HUES6 (cell line): ENCODE results near the gene HMGCR.

Source experiments
- H3K27ac ChIP-seq: 2 replicates; pipeline ENCODE4 v1.7.0; 2013; ENCODE audit warnings: low read depth, mild to moderate bottlenecking, low read length, inconsistent platforms
- H3K27me3 ChIP-seq: 2 replicates; pipeline ENCODE4 v1.6.1; 2013; ENCODE audit warnings: low read length; ENCODE audit not compliant: control insufficient read depth, insufficient read depth
- H3K36me3 ChIP-seq: 2 replicates; pipeline ENCODE4 v1.6.1; 2013; ENCODE audit warnings: low read length; ENCODE audit not compliant: control insufficient read depth, insufficient read depth
- H3K4me1 ChIP-seq: 2 replicates; pipeline ENCODE4 v1.6.1; 2013; ENCODE audit warnings: low read length; ENCODE audit not compliant: control insufficient read depth, insufficient read depth
- H3K4me3 ChIP-seq: 2 replicates; pipeline ENCODE4 v1.5.1; 2013; ENCODE audit warnings: low read depth, low read length
- H3K9ac ChIP-seq: one replicate; pipeline ENCODE4 v1.6.1; 2013; ENCODE audit warnings: mild to moderate bottlenecking, low read length
- H3K9me3 ChIP-seq: 2 replicates; pipeline ENCODE4 v1.6.1; 2013; ENCODE audit warnings: low read depth, low read length; ENCODE audit not compliant: control insufficient read depth, insufficient read depth

Gene HMGCR

DNA sequence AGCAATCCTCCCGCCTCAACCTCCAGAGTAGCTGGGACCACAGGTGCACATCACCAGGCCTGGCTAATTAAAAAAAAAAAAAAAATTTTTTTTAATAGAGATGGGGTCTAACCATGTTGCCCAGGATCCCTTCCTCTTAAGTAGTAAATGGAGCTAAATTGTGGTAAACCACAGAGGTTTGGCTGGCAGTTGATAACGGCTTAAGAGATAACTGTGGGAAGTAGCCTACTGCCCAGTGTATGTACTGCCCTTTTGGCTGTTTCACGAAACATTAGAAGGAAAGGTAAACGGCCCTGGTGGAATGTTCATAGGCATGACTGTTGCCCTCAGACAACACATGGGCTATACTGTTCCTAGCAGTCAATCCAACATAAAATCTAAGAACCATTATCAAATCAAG, 44.4 kb downstream of the HMGCR start:
- no peaks in the 10 kb centered on the region for H3K4me1 ChIP-seq
- H3K4me3 ChIP-seq: no peak overlapping the region
- H3K36me3 ChIP-seq: peaks cover 60% of the 10 kb centered on the region
- H3K27me3 ChIP-seq: no peaks in the 10 kb centered on the region
- no peaks in the 10 kb centered on the region for H3K9me3 ChIP-seq
- H3K27ac ChIP-seq: no peak overlapping the region
- no peak overlapping the region for H3K9ac ChIP-seq

DNA sequence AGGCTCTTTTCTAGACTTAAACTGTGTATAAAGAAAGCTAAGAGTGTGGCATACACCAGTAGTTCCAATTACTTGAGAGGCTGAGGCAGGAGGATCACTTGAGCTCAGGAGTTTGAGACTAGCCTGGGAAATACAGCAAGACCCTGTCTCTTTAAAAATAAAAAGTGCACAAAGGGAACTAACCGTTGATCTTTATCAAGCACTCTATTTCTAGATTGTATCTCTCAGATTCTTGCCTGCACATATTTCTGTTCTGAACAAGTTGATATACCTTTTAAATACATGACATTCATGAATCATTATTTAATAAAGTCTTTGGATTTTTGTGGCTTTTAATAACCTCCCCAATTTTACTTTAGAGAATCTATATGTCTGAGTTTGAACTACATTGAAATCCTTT, 47.2 kb downstream of the HMGCR start:
- Histone ChIP-seq H3K27ac (no peak overlapping the region), H3K9ac (no peak overlapping the region), H3K27me3 (no peaks in the 10 kb centered on the region), H3K9me3 (no peaks in the 10 kb centered on the region), H3K4me3 (no peak overlapping the region), H3K36me3 (peaks cover 49% of the 10 kb centered on the region), H3K4me1 (no peaks in the 10 kb centered on the region)

DNA sequence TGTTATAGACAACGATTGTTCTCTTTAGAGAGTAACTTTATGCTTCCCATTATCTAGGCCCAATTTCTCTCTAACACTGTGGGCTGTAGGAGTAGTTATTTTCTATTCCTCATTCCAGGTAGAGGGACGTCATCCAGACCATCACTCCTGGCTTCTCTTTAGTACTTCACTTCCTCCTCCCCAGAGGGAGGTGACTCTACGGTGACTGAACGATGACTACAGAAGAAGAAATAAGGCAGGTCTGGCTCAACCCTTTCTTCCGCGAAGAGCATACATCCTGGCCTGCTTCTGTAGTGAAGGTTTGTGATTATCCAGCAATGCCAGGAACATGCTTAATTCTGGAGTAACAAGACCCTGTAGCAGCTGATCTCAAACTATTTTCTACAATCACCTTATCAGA, 50.8 kb downstream of the HMGCR start:
- H3K4me1 ChIP-seq: no peaks in the 10 kb centered on the region

DNA sequence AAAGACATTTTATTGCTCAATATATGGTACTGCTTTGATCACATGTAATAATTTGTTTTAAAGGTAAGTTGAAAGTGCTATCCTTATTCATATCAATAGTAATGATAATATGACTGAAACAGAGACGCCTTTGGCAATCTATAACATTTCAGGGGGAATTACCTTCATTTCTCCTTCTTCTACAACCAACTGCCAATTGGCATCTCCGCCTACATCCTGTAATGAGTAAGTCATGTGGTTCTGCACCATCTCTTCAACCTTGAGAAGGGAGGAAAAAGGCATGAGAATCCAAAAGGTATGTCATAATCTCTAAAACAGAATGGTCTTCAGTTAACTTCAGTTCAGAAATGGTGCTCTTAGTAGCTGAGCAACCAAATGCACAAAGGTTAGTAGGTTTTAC, 52.4 kb downstream of the HMGCR start:
- Histone ChIP-seq H3K27me3 (no peaks in the 10 kb centered on the region), H3K9me3 (no peaks in the 10 kb centered on the region), H3K27ac (no peak overlapping the region), H3K4me3 (no peak overlapping the region), H3K36me3 (peaks cover 30% of the 10 kb centered on the region), H3K9ac (no peak overlapping the region), H3K4me1 (no peaks in the 10 kb centered on the region)

More for the DNA sequence above, 50.8 kb downstream of the HMGCR start:
- Histone ChIP-seq H3K27ac (no peak overlapping the region), H3K9ac (no peak overlapping the region), H3K27me3 (no peaks in the 10 kb centered on the region), H3K36me3 (peaks cover 39% of the 10 kb centered on the region), H3K4me3 (no peak overlapping the region), H3K9me3 (no peaks in the 10 kb centered on the region)

DNA sequence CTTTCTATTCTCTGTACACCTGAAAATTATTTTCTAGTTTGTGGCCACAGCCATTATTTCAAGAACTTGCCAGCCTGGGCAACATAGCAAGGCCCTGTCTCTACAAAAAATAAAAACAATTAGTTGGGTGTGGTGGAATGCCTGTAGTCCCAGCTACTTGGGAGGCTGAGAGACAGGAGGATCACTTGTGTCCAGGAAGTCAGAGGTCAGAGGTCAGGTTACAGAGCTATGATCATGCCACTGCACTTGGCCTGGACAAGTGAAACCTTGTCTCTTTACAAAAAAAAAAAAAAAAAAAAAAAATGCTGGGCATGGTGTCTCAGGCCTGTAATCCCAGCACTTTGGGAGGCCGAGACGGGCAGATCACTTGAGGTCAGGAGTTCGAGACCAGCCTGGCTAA, 58.3 kb downstream of the HMGCR start:
- H3K27ac ChIP-seq: no peak overlapping the region
- 0 out of 2 replicates have a peak, but pooled peaks cover 6% of the 10 kb centered on the region for H3K4me1 ChIP-seq
- H3K27me3 ChIP-seq: no peaks in the 10 kb centered on the region
- no peak overlapping the region for H3K9ac ChIP-seq
- no peaks in the 10 kb centered on the region for H3K9me3 ChIP-seq
- H3K36me3 ChIP-seq: peaks cover 8% of the 10 kb centered on the region; the same call in 1 of the 2 replicates
- no peak overlapping the region for H3K4me3 ChIP-seq

DNA sequence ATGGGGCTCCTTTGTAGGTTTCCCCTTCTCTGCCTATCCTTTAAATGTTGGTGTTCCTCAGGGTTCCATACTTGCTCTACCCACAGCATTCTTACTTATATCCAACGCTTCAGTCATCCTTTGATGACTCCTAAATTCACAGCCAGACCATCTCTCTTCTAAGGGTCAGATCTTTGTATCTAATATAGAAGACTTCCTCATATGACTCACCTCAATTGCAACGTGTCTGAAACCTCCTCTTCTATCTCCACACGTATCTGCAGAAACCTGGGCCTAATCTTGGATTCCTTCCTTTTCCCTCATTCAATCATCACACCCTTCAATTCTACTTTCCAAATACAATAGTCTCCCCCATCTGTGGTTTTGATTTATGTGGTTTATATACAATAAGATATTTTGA, 68.3 kb downstream of the HMGCR start:
- H3K36me3 ChIP-seq: peaks cover 15% of the 10 kb centered on the region
- H3K4me3 ChIP-seq: no peak overlapping the region
- no peaks in the 10 kb centered on the region for H3K9me3 ChIP-seq
- H3K27me3 ChIP-seq: no peaks in the 10 kb centered on the region
- H3K27ac ChIP-seq: no peak overlapping the region
- H3K4me1 ChIP-seq: no peaks in the 10 kb centered on the region
- H3K9ac ChIP-seq: no peak overlapping the region
